HepG2 (cell line): ENCODE measurements around the gene KCTD5. TPM values are rescaled to one million over a fixed set of nuclear protein-coding genes. Genes with fewer than 3 reads are reported as not detected.

ENCODE experiments used
- ARNT2 ChIP-seq: sonication (generic); formaldehyde crosslinking; IDR thresholded peaks from 2 replicates; pipeline ENCODE4 v1.8.0; 2022; ENCODE audit warnings: mild to moderate bottlenecking, low read depth, missing genetic modification reagents, moderate library complexity
- CEBPZ ChIP-seq: IDR thresholded peaks from 2 replicates; pipeline ENCODE4 v1.6.1; 2012; ENCODE audit warnings: low read length, improper control_type of control experiment
- ELF3 ChIP-seq: IDR thresholded peaks from 2 replicates; pipeline ENCODE4 v1.6.1; 2016; ENCODE audit warnings: missing genetic modification reagents, missing compliant biosample characterization
- GATAD1 ChIP-seq: IDR thresholded peaks from 2 replicates; pipeline ENCODE4 v1.6.1; 2016; ENCODE audit warnings: missing genetic modification reagents, missing compliant biosample characterization
- GLI4 ChIP-seq: sonication (generic); formaldehyde crosslinking; IDR thresholded peaks from 2 replicates; pipeline ENCODE4 v1.5.1; 2020; ENCODE audit warnings: missing genetic modification reagents, mild to moderate bottlenecking, moderate library complexity, borderline replicate concordance
- PATZ1 ChIP-seq: sonication (generic); formaldehyde crosslinking; IDR thresholded peaks from 2 replicates; pipeline ENCODE4 v1.4.0; 2020; ENCODE audit warnings: missing genetic modification reagents
- PPARG ChIP-seq: conservative IDR thresholded peaks from 2 replicates; pipeline ENCODE4 v1.6.1; 2016; ENCODE audit warnings: missing biosample characterization, missing genetic modification reagents
- SP2 ChIP-seq: sonication (generic); formaldehyde crosslinking; IDR thresholded peaks from 2 replicates; pipeline ENCODE4 v1.5.1; 2020; ENCODE audit warnings: mild to moderate bottlenecking, missing genetic modification reagents
- SP4 ChIP-seq: sonication (generic); formaldehyde crosslinking; IDR thresholded peaks from 2 replicates; pipeline ENCODE4 v1.8.1; 2023; ENCODE audit warnings: mild to moderate bottlenecking, missing genetic modification reagents
- SP5 ChIP-seq: IDR thresholded peaks from 2 replicates; pipeline ENCODE4 v1.6.1; 2016; ENCODE audit warnings: low read depth, borderline replicate concordance
- TFDP1 ChIP-seq: IDR thresholded peaks from 2 replicates; pipeline ENCODE4 v1.6.1; 2016; ENCODE audit warnings: missing compliant biosample characterization, missing genetic modification reagents, borderline replicate concordance
- THAP11 ChIP-seq: IDR thresholded peaks from 2 replicates; pipeline ENCODE4 v1.6.1; 2016; ENCODE audit warnings: missing biosample characterization, missing genetic modification reagents
- ZNF605 ChIP-seq: sonication (generic); formaldehyde crosslinking; IDR thresholded peaks from 2 replicates; pipeline ENCODE4 v1.8.0; 2022; ENCODE audit warnings: mild to moderate bottlenecking, missing genetic modification reagents
- ZNF616 ChIP-seq: sonication (generic); formaldehyde crosslinking; IDR thresholded peaks from 2 replicates; pipeline ENCODE4 v1.5.0; 2020; ENCODE audit warnings: low read depth, mild to moderate bottlenecking, missing genetic modification reagents
- ZNF687 ChIP-seq: sonication (generic); formaldehyde crosslinking; IDR thresholded peaks from 2 replicates; pipeline ENCODE4 v1.5.1; 2020; ENCODE audit warnings: mild to moderate bottlenecking, missing genetic modification reagents, moderate library complexity
- polyA plus RNA-seq, 8 experiments: library from polyadenylated mRNA; depleted of rRNA in 3 of 8; stranded (reverse) in 7 of 8; unstranded in 1 of 8; fragments of >200 nt; fragmentation: Illumina TruSeq in 4 of 8; extraction: Trizol in 4 of 8; gene quantifications; 2 replicates each; pipeline versions ENCODE4 v1.2.1 to v1.2.3, GENCODE V29; 2011 to 2016; ENCODE audit warnings: low read depth in 4 of 8, missing spikeins in 1 of 8, mixed read lengths in 1 of 8; ENCODE audit not compliant: insufficient read depth in 1 of 8
- total RNA-seq, 5 experiments: library from RNA; depleted of rRNA; stranded (reverse); fragments of >200 nt; fragmentation: Illumina TruSeq; extraction: Trizol; gene quantifications; 2 replicates each; pipeline ENCODE4 v1.2.3, GENCODE V29; 2016; ENCODE audit warnings: low read depth in 1 of 5
- TF ChIP-seq, protein P1 (sequence below): IDR thresholded peaks from 2 replicates; pipeline ENCODE4 v1.6.1; 2016; ENCODE audit warnings: missing biosample characterization, missing genetic modification reagents, low read depth

KCTD5 gene
- total and polyA plus RNA-seq, 2 of the 13 experiments (the other 11 are each of a cell fraction or from before 2014, with no cell fraction given) = 25.4 to 29.8 TPM

DNA sequence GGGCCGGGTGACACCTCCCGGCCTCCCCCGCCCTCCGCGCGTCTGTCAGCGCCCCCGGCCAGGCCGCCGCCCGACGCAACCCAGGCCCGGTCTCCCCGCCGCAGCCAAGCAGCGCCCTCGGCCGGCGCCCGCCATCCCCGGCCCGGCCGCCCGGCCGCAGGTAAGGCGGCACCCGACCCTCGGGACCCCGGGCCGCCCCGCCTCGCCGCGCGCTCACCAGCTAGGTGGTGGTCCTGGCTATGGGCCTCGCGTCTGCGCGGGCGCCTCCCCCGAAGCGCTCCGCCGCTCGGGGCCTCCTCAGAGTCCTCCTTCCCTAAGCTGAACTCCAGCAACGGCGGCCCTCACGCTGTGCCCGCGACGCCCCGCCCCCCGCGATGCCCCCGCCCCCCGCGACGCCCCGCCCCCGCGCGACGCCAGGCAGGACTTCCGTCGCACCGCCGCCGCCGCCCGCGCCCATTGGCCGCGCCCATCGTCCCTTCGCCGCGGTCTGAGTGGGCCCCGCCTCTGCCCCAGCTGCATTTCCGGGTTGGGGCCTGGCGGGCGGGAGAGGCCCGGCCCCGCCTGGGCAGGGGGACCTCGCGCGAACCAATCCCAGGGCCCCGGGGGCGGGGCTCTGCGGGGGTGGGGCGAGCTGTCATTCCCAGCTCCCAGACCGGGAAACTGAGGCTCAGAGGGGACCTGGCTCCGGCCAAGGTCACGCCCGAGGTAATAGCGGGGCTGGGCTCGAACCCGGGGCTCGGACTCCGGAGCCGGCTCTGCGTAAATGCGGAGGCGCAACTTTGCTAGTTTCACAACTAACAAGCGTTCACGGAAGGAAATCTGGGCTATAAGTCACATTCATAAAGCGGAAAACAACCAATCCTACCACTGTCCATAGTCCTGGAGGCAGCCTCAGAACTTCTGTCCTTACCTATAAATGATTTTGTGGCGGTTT is 9.0 kb upstream of the KCTD5 start (continued):
- TF ChIP-seq ARNT2 (0 out of 2 replicates have a peak, but pooled peaks have one; percentile 23), PPARG (peak; percentile 71), GATAD1 (CRISPR knock-in tag) (peak; percentile 66), TFDP1 (CRISPR knock-in tag) (peak; percentile 46; the same call in 1 of the 2 replicates), ZNF616 (CRISPR knock-in tag) (no peak), ZNF687 (CRISPR knock-in tag) (peak; percentile 51), SP2 (peak; percentile 85), THAP11 (peak; percentile 81), PATZ1 (CRISPR knock-in tag) (0 out of 2 replicates have a peak, but pooled peaks have one; percentile 37), ELF3 (CRISPR knock-in tag) (peak; percentile 58), CEBPZ (no peak), GLI4 (no peak), ZNF605 (no peak), SP4 (CRISPR knock-in tag) (peak; percentile 87), SP5 (CRISPR knock-in tag) (0 out of 2 replicates have a peak, but pooled peaks have one; percentile 37)
- TF ChIP-seq, protein P1, sequence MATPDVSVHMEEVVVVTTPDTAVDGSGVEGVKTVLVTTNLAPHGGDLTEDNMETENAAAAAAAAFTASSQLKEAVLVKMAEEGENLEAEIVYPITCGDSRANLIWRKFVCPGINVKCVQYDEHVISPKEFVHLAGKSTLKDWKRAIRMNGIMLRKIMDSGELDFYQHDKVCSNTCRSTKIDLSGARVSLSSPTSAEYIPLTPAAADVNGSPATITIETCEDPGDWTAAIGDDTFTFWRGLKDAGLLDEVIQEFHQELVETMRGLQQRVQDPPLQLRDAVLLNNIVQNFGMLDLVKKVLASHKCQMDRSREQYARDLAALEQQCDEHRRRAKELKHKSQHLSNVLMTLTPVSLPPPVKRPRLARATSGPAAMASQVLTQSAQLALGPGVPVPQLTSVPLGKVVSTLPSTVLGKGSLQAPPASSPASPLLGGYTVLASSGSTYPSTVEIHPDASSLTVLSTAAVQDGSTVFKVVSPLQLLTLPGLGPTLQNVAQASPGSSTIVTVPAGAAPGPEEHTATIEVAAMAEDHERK (CRISPR knock-in tag) = no peak
